HG02623 (cell line): ENCODE data around the gene PPP1R1C.
"Not testable (repeated sequence)": the region's sequence is repeated elsewhere in the genome, so short reads cannot be mapped to it uniquely, and the experiment has no call there.

Experiments used
- ATAC-seq: cut with Tn5 transposase; IDR thresholded peaks from one replicate; pipeline ENCODE4 v1.9.1; 2021; ENCODE audit warnings: moderate library complexity; ENCODE audit not compliant: unreplicated experiment

The PPP1R1C gene

DNA sequence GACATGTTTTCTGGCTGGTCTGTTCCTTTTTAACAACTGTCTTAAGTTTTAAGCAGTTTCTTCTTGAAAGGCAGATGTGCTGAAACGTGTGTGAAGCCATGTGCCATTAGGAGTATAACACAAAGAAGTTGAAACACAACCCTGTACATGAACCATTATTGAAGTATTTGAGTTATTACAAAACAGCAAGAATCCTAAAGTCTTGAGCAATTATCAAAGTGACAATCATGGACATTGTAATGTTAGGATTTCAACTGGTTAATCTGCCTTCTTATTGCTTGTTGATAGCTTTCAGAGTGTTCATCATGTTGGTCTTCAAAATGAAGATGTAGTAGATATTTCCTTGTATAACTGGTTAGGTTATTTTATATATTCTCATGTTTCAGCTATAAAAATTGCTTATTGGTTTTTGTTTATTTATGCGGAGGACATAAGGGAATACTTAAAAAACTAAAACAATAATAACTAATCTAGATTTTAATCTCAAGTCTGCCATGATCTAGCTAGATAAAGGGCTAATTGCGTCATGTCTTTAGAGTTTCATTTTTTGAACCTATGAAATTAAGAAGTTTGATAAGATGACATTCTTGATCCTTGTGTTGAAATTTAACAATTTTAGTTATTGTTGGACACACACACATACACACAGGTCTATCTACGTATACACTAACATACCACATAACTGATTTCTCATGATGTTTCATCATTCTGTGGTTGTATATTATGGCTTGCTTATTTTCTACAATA is 21.1 kb downstream of the PPP1R1C start:
- ATAC-seq: no peak

DNA sequence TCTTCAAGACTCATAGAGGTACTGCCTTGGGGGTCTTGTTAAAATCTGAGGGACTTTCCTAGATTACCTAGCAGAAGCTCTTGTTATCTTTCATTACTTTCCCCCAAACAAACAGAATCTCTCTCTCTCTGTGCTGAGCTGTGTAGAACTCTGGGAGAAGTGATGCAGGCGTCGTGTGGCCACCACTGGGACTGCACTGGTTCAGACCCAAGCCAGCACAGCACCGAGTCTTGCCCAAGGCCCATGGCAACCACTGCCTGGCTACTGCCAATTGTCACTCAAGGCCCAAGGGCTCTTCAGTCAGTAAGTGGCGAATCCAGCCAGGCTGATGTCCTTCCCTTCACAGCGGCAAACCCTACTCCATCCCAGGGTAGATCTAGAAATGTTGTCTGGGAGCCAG is 28.6 kb downstream of the PPP1R1C start:
- ATAC-seq: no peak

DNA sequence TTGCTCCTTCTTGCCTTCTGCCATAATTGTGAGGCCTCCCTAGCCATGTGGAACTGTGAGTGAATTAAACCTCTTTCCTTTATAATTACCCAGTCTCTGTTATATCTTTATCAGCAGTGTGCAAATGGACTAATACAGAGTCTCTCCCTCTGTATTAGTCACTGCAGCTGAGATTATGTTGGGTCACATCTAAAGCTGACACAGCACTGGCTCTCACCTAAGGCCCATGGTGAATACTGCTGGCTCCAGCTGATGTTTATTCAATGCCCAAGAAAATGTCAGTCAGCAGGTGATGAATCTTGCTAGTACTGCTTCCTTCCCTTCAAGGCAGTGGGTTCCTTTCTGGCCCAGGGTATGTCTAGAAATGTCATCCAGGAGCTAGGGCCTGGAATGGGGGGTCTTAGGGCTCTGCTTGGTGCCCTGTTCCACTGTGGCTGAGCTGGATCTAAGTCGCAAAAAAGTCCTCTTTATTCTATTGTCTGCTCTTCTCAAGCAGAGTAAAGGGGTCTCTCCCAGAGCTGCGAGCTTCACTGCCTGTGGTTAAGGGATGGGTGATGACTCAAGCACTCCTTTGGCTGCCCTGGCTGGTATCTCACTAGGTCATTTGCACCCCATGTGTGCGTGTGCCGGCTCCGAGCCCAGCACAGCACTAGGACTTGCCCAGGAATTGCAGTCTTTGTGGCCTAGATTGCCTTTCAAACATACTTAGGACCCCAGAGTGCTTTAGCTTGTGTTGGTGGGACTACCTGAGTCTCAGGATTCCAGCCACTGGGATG is 29.9 kb downstream of the PPP1R1C start:
- ATAC-seq: no peak

DNA sequence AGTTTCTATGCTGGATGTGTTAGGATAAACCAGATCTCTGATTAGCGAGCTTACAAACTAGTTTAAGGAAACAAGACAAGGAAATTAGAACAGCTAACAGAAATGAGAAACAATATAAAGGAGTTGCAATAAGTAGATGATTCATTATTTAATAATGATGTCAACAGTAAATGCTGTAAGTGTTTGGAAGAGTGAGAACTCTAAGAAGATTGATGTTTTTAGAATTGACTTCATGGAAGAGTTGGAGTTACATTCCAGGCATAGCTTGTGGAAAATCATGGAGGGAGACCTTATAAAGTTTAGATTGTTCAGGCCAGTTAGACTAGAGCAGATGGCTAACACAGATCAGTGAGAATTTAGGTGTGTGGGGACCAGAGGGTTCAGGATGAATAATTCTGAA is 32.6 kb downstream of the PPP1R1C start:
- ATAC-seq: no peak

DNA sequence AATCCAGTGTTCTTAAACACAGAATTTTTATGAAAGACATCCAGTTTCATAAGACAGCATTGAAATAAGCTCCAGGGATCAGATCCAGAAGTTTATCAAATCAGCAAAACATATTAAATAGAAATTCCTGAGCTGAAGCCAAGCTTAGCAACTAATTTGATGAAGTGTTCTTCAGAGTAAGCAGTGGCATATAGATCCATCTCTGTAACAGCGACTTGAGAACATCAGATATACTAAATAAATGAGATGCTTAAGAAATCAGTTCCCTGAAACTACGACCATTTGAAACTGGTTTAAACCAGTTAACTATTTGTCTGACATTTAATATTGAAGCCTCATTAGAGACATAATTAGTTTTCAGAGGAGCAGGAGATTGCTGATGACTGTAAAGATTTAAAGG is 34.1 kb downstream of the PPP1R1C start:
- ATAC-seq: no peak

DNA sequence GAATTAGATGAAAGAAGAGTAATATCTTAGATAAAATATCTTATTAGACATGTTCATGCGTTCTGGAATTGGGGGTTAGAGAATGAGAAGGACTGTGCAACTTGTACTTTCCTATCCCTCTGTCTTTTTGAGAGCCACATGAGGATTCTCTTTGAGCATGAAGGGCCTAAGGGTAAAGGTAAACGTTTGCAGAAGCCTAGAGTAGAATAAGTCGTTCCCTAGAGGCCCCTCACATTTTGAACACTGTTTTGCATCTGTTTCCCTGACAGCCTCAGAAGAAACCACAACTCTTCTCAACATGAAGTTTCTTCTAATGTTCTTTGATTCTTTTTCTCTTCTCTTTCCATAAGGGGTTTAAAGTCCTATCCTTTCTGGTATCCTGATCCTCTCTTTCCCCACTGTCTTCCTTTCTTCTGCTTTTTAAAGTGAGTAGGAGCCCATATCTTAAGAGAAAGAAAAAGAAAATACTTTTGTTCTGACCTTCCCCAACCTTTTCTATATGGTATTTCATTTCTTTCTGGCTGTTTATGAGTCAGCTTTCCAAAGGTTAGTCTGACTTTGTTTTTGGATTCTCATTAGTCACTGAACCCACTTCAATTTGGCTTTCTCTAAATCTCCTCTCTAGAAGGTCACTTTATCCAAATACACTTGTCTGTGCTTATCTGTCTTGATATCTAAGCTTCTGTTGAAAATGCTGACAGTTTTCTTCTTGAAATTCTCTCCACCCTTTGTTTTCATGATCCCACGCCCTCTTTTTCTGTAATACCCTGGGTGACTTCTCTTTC is 34.8 kb downstream of the PPP1R1C start:
- ATAC-seq: no peak

DNA sequence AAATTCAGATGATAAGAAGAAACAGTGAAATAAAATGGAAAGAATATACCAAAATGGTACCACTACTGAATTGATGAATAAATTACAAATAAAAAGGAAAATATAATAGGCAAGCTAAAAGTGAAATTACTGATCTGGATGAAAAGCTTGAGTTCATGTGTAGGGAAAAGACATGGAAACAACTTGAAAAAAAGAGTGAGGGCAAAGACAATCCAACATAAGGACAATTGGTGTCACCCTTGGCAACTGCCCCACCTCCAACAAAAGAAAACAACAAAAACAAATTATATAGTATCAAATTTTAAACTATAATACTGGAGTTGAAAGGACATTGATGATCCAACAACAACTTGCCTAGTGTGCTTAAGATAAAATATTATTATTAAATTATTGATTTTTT is 37.6 kb downstream of the PPP1R1C start:
- ATAC-seq: no peak

DNA sequence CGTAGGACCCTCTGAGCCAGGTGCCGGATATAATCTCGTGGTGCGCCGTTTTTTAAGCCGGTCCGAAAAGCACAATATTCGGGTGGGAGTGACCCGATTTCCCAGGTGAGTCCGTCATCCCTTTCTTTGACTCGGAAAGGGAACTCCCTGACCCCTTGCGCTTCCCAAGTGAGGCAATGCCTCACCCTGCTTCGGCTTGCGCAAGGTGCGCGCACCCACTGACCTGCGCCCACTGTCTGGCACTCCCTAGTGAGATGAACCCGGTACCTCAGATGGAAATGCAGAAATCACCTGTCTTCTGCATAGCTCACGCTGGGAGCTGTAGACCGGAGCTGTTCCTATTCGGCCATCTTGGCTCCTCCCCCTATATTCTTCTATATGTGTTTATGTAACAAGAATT is 45.2 kb downstream of the PPP1R1C start:
- ATAC-seq: not testable (repeated sequence)

DNA sequence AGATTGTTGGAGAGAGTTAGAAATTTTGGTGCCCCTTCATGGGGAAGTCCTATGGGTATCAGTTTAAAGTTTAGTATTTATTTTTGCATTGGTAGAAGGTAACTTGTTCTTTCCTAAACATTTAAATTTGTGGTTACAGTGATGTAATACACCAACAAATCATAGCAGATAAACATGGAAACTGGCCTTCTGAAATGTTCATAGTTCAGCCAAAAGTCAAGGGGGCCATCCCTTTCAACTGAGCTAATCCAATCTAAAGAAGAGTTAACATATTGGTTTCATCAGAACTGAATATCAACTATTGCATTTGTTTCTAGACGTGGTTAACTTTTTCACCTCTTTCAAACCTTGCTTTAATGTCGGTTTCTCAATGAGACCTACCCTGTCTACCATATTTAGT is 46.3 kb downstream of the PPP1R1C start:
- ATAC-seq: no peak

DNA sequence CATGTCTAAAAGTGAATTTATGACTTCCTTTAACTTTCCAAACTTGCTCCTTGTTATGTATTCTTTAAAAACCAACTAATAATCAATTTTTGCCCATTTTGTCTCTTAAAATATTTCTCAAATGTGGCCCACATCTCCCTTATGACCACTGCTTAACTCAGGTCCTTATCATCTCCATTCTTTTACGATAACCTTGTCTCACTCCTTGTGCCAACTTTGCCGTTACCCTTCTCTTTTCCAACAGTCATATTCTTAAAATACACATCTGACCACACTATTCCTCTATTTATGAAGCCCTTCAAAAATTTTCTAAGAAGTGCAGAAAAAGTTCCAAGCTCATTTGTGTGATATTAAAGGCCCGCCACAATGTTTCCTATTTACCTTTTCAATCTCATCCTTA is 47.8 kb downstream of the PPP1R1C start:
- ATAC-seq: no peak

DNA sequence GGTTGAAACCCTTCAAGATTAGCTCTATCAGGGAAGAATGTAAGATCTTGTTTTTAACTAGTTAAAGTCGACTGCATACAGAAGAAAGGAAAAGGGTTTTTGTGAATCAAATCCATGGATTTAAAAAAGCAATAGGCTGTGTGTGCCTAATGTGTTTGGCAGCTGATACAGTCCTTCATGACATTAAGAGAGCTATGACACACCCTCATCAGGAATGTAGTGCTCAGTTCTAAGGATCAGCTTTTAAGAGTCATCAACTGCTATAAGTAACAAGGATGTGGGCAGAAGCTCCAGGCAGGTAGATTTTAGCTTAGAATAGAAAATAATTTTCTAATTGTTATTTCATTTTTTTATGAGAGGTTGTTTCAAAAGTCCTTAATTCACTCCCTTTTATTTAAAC is 52.9 kb downstream of the PPP1R1C start:
- ATAC-seq: no peak

DNA sequence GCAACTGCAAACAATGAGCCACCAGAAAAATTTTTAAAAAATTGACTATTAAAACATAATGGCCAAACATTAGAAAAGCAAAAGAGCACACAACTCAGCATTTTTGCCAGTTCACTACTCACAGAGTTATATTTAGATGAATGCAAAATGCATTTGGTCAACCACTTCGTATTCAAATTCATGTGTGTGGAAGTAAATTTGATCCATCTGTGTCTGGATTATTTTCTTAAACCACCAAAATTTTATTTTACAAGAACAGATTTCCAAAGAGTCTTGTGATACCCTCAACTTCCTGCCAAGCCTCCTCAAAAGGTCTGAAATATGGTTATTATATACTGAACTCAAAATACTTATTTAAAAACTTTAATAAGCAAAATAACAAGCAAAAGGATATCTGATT is 57.4 kb downstream of the PPP1R1C start:
- no peak for ATAC-seq

DNA sequence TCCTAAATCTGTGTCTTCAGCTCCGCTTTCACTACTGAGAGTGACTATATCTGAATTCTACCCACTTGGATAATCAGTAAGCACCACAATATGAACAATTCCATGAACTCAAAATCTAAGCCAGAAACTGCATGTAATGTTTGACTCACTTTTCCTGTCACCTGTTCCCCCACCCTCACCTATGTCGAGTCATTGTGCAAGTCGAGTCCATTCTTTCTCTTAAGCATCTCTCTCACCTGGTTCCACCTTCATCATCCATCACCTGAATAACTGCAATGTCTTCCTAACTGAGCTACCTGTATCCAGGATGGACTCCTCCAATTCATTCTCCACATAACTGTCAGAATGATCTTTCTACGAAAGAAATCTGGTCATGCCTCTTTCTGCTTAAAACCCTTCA is 58.2 kb downstream of the PPP1R1C start:
- no peak for ATAC-seq

DNA sequence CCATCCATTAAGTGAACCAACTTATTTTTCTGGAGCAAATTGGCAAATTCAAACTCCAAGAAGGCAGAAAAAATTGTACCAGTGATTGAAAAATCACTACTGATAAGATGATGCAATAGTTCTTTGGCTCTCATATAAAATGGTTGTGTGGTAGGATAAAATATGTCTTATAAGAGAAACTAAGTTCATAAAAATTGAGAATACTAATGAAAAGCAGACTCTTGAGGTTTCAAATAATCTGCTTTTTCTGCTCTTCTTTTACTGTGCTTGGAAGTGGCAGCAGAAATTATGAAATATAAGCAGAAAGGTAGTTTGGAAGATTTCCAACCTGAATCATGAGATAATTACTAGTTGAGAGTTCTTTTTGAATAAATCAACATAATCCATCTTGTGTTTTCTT is 61.9 kb downstream of the PPP1R1C start:
- no peak for ATAC-seq

DNA sequence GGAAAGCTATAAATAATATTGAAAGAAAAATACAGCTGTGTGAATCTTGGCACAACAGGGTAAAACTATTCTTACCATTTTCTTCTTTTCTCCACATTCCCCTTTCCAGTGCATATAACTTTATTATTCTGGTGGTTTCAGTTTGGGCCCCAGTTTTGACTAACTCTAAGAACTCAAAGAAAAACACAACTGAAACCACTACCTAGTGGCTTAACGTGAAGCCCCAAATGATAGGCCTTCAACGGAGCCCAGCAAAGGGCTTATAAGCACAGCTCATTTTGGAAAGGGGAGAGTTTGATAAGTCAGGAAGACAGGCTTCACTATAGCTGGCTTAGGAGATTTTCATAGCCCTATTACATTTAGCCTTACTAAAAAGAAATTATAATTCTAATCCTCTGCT is 62.4 kb downstream of the PPP1R1C start:
- no peak for ATAC-seq

DNA sequence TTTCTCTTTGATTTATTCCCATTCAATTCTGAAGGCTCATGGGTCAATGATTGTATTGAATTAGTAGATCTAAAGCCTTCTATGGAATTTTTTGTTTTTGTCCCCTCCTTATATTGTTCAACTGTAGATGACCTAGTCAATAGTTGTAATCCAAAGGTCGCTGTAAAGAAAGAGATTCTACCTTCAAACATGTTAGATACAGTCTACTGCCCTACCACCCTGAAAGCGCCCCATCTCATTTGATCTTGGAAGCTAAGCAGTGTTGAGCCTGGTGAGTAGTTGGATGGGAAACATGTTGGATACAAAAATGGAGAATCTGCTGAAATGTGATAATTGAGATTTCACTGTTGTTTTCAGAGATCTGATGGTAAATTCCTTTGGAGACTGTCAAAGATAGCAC is 63.0 kb downstream of the PPP1R1C start:
- ATAC-seq: no peak

DNA sequence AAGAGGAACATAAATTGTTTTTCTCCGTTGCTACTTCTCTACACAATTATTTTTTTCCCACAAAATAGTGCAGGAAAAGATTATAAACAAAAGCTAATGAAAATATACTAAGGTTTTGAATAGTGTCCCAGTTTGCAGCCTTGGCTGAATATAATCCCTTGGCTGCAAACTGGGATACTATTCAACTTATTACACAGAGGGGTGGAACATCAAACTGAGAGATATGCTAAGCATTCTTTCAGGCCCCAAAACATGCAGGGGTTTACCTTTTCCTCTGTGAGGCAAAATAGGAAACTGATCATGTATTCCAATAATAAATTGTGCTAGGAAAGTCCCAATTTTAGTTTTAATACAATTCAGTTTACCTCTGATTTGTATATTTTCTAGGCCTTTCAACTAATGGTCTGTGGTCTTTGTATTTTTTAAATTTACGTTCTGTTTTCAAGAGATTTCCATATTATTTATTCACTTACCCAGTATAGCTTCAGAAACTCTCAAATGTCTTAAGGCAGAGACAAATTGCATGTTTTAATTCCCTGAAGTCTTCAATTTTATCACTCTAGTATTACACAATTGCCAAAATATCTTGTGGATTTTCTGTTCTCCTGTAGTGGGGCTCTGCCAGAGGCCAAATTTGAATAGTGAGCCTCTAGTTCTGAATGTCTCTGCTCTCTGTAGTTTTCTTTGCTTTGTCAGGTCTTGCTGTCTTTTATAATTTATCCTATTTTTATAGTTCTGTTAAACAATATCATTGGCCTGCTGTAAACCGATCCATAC is 63.9 kb downstream of the PPP1R1C start:
- ATAC-seq: no peak

DNA sequence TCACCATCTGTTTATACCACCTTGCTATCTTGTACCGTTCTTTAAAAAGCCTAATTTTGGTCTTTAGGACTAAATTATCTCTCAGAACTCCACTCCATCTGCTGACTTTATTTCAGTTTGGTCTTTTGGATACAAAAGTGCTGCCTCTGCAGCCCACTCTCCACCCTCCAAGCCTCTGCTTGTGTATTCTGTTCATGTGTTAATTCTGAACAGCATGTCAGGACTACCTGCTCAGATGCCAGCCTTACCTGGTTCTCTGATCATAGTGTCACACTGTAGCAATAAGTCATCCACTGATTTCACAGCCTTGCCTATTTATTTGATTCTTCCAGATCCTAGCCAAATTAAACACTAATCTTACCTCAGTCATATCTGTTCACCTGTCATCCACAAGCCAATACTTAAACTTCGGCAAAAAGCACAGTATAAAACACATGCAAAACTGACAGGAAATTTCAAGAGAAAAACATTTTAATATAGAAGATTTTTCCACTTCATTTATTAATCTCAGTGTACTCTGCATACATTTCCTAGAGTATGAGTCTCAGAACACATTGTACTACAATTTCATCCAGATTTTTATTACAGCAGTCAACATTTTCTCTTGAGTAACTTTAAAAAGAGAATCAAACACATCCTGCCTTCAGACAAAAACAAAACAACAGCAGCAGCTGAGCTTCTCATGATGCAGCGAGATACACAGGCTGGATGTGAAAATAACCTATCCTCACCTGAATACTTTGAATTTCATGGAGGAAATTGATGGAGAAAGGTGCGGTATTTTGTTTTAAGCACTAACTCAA is 64.9 kb downstream of the PPP1R1C start:
- ATAC-seq: no peak

DNA sequence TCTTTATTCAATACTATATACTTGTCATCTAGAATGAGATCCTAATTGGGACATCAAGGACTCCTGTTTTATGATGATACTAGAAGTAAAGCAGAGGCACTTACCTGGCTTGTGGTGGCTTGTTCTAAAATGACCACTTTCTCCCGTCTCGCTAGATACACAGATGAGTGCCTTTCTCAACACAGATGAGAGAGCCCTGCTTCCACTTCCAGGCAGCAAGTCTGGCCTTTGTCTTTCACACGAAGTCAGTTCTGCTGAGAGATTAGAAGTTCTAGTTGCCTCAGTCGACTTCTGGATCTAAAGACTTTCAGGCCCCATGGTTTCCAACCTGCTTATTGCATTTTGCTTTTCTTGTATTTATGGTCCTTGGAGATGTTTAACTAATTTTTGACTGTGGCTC is 70.3 kb downstream of the PPP1R1C start:
- no peak for ATAC-seq

DNA sequence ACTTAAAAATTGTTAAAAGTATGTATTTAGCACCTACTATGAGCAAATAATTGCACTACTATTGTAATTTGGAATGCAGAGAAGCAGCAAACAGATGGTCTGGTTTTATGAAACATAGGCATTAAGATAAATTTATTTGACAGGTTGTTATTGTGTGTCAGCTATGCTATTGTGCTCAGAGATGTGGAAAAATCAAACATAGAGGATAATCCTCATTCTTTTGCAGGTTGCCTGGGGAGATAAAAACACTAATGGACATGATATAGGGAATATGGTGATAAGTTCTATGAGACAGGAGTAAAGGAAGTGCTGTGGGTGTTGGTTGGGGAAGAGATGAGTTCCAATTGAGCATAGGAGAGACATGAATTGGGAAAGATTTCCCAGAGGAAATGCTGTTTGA is 71.3 kb downstream of the PPP1R1C start:
- ATAC-seq: no peak
